Astrocyte of the spinal cord (primary cell): ENCODE results near the gene SYT1.

ENCODE experiments used
- DNase-seq: peaks from one replicate; pipeline ENCODE4 v3.0.0; 2011; ENCODE audit warnings: low read depth, low spot score
- H3K4me3 ChIP-seq: 2 replicates; pipeline ENCODE4 v1.5.1; 2011; ENCODE audit warnings: low read depth, mild to moderate bottlenecking, low read length, moderate library complexity
- CTCF ChIP-seq: IDR thresholded peaks from 2 replicates; pipeline ENCODE4 v1.5.1; 2012; ENCODE audit warnings: low read depth, mild to moderate bottlenecking, low read length, inconsistent platforms
- in situ Hi-C: cut with HindIII; loops from 2 replicates; pipeline ENCODE4 v1.10.0; 2017; ENCODE audit warnings: low sequenced_read_pairs

Gene SYT1

DNA sequence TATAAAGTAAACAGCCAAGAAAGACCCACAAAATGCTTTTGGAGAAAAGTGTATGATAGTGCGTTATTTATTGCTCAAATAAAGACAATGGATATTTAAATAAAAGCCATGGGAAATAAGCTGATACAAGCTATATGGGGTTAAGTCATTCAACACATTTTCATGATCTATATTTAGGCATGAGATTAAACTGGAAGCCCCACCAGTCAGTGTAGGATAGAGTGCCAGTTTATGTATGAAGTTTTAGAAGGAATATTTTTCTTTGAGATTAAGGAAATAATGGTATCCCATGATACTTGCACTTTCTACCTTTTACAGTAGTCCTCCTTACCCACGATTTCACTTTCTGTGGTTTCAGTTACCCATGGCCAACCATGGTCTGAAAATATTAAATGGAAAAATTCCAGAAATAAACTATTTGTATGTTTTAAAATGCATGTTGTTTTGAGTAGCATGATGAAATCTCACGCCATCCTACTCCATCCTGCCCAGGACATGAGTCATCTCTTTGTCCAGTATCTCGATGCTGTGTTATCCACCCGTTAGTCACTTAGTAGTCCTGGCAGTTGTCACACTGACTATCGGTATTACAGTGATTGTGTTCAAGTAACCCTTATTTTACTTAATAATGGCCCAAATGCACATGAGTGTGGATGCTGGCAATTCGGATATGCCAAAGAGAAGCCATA, 22.3 kb downstream of the SYT1 start:
- peak; percentile 84 for DNase-seq
- H3K4me3 ChIP-seq: no peak overlapping the region
- no peak for TF ChIP-seq CTCF
- in situ Hi-C loops: no loop called here

- in situ Hi-C loops: no loop called here
- H3K4me3 ChIP-seq: no peak overlapping the region
- DNase-seq: no peak
- no peak for TF ChIP-seq CTCF
These were observed 22.9 kb downstream of the SYT1 start for GRCh38 chr12:78887444-78887843.

DNA sequence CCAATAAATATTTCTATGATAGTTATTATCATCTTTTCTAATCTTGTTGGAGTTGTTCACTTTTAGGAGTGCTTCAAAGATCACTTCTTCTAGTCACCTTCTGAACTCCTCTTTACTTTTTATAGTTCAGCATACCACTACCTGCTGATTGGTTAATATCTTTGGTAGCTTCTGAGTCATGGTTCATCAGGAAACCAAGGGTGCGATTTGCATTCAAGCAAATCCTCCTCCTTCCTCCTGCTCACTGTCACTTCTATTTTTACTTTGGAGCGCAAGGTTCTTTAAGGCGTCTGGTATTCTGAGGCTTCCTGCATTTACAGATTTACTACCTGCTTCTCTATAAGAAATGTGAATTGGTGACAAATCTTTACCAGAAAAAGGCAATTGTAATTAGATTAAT, 24.0 kb downstream of the SYT1 start:
- DNase-seq: peak; percentile 34
- TF ChIP-seq CTCF: no peak

GRCh38 chr12:78891646-78892353, 27.2 kb downstream of the SYT1 start:
- in situ Hi-C loops: no loop called here
- TF ChIP-seq CTCF: no peak
- no peak overlapping the region for H3K4me3 ChIP-seq
- DNase-seq: no peak

More for the DNA sequence above, 24.0 kb downstream of the SYT1 start:
- in situ Hi-C loops: no loop called here
- no peak overlapping the region for H3K4me3 ChIP-seq

DNA sequence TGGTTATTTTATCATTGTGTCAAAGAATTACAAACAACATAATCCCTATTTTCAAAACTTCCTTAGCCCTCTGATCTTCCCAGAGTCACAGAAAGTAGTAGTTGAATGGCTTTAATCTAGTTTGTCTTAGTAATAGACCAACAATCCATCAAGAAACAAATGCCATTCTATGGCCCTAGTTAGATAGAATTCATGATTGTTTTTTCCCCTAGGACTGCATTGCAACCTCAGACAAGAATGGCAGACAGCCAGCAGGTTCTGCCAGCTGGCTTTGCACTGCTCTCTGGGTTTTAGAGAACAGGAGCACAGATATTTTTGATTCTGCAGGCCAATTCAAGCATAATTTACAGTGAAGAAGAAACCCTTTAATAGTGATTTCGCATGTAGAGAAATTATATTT, 33.8 kb downstream of the SYT1 start:
- in situ Hi-C loops: no loop called here
- TF ChIP-seq CTCF: no peak
- DNase-seq: peak; percentile 73
- H3K4me3 ChIP-seq: no peak overlapping the region

- no peak for TF ChIP-seq CTCF
- in situ Hi-C loops: no loop called here
- H3K4me3 ChIP-seq: no peak overlapping the region
- DNase-seq: no peak
These were observed 50.3 kb downstream of the SYT1 start for GRCh38 chr12:78914859-78915331.
